Measurements from ENCODE around the gene FAM131B.

FAM131B gene

GRCh38 chr7:143320620-143321019 is 41.9 kb downstream of the FAM131B start:
- H3K27me3 Mint-ChIP-seq: peaks cover 0 to 5% of the 10 kb centered on the region in 2 donors

DNA sequence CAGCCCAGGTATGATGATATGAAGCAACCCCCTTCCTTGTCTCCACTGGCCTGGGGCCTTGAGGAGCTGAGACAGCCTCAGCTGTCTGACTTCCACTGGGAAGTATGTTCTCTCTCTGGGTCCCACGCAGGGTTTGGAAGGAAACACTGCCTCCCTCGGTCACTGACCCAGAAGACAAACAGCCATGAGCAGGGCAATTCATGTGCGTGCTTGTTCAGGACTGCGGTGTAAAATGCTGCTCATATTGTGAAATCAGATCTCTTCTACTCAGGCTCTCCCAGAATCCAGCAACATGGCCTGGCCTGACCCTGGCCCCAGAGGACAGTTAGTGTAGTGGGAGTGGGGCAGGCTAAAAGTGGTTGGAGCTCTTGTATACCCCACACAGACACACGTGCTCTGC is 43.9 kb downstream of the FAM131B start:
- no peak for ATAC-seq (replicated peaks)

More at GRCh38 chr7:143320620-143321019, 41.9 kb downstream of the FAM131B start:
- ATAC-seq (replicated peaks): no peak
- Mint-ChIP-seq H3K36me3 (no peaks in the 10 kb centered on the region), H3K4me1 (peaks cover 0 to 5% of the 10 kb centered on the region in 2 donors), H3K4me3 (no peak overlapping the region), H3K9me3 (no peaks in the 10 kb centered on the region), H3K27ac (no peak overlapping the region)
- DNase-seq: no peak

DNA sequence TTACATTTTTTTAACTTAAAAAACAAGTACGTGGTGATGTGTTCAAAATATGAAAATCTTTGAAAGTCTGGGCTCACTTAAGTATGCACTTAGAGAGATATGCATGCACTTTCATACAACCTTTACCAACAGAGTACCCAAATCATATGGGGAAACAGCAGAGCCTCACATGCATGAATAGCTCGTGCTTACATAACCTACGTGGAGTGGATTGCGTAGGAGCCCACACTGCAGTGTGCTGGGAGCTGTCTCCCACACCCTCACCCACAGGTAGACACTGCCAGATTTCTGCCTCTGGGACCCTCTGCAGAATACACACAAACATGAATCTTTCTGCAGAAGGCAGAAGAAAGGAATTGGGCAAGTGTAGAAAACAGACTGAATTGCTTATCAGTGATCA is 46.0 kb downstream of the FAM131B start:
- DNase-seq (no peak), ATAC-seq (replicated peaks) (no peak)
- Mint-ChIP-seq H3K27me3 (peaks cover 0 to 5% of the 10 kb centered on the region in 2 donors), H3K9me3 (no peaks in the 10 kb centered on the region), H3K4me3 (no peak overlapping the region), H3K4me1 (peaks cover 2 to 12% of the 10 kb centered on the region in 2 donors), H3K36me3 (no peaks in the 10 kb centered on the region), H3K27ac (no peak overlapping the region)

More for the DNA sequence above, 43.9 kb downstream of the FAM131B start:
- Mint-ChIP-seq H3K27me3 (peaks cover 0 to 5% of the 10 kb centered on the region in 2 donors), H3K9me3 (no peaks in the 10 kb centered on the region), H3K27ac (no peak overlapping the region), H3K4me1 (peaks cover 2 to 12% of the 10 kb centered on the region in 2 donors), H3K36me3 (no peaks in the 10 kb centered on the region), H3K4me3 (no peak overlapping the region)
- DNase-seq: no peak

- Mint-ChIP-seq H3K27ac (no peak within 1 kb of the TSS), H3K9me3 (no peaks in the 10 kb centered on the region), H3K4me3 (no peak within 1 kb of the TSS), H3K27me3 (peaks cover 0 to 5% of the 10 kb centered on the region in 2 donors), H3K36me3 (peaks cover 0 to 2% of the 10 kb centered on the region in 2 donors), H3K4me1 (peaks cover 2 to 17% of the 10 kb centered on the region in 2 donors)
- DNase-seq (no peak), ATAC-seq (replicated peaks) (no peak)
Observed at GRCh38 chr7:143315776-143316175, 46.7 kb downstream of the FAM131B start, which contains the start of gene CLCN1. Gene CLCN1 (plus strand): TSS chr7:143316111. CDS start chr7:143316213, 102 bp downstream.

- Mint-ChIP-seq H3K36me3 (peaks cover 15 to 18% of the 10 kb centered on the region in 2 donors), H3K27me3 (peaks cover 0 to 4% of the 10 kb centered on the region in 2 donors), H3K4me1 (peaks cover 9 to 25% of the 10 kb centered on the region in 2 donors), H3K4me3 (no peak overlapping the region), H3K9me3 (peaks cover 0 to 1% of the 10 kb centered on the region in 2 donors), H3K27ac (no peak overlapping the region)
- ATAC-seq (replicated peaks): peak; percentile 19 to 20
- no peak for DNase-seq
Observed at GRCh38 chr7:143314127-143314526, 48.4 kb downstream of the FAM131B start.

GRCh38 chr7:143308632-143309031 is 53.9 kb downstream of the FAM131B start:
- peaks cover 0 to 1% of the 10 kb centered on the region in 2 donors for H3K9me3 Mint-ChIP-seq
- peaks cover 56% of the 10 kb centered on the region in 2 donors for H3K36me3 Mint-ChIP-seq
- DNase-seq (no peak), ATAC-seq (replicated peaks) (no peak)
- H3K27me3 Mint-ChIP-seq: no peaks in the 10 kb centered on the region
- no peak overlapping the region for H3K4me3 Mint-ChIP-seq
- H3K27ac Mint-ChIP-seq: no peak overlapping the region
- peaks cover 18 to 37% of the 10 kb centered on the region in 2 donors for H3K4me1 Mint-ChIP-seq

DNA sequence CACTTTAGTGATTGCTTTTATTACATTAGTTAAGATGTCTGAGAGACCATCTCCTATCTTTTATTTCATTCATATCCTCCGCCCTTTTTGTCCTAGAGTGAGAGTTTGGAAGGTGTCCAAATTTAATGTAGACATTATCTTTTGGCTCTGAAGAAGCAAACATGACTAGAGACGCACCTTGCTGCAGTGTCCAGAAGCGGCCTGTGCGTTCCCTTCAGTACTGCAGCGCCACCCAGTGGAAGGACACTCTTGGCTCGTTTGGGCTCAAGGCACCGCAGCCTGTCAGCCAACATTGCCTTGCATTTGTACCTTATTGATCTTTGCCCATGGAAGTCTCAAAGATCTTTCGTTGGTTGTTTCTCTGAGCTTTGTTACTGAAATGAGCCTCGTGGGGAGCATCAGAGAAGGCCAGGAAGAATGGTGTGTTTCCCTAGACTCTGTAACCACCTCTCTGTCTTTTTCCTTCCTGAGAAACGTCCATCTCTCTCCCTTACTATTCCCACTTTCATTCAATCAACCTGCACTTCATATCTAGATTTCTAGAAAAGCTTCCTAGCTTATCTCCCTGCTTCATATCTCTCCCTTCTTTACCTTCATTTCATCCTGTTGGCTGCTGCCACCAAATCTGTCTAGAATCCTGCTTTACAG is 57.0 kb downstream of the FAM131B start:
- H3K9me3 Mint-ChIP-seq: peaks cover 0 to 1% of the 10 kb centered on the region in 2 donors
- peaks cover 71 to 78% of the 10 kb centered on the region in 2 donors for H3K36me3 Mint-ChIP-seq
- ATAC-seq (replicated peaks) (peak; percentile 69 to 84), DNase-seq (no peak)
- H3K27me3 Mint-ChIP-seq: no peaks in the 10 kb centered on the region
- H3K4me3 Mint-ChIP-seq: no peak overlapping the region
- peaks cover 18 to 41% of the 10 kb centered on the region in 2 donors for H3K4me1 Mint-ChIP-seq
- H3K27ac Mint-ChIP-seq: peak overlapping the region; percentile 22

- Mint-ChIP-seq H3K4me3 (no peak overlapping the region), H3K9me3 (no peaks in the 10 kb centered on the region), H3K27ac (no peak overlapping the region), H3K4me1 (peaks cover 17 to 40% of the 10 kb centered on the region in 2 donors), H3K27me3 (no peaks in the 10 kb centered on the region), H3K36me3 (peaks cover 70 to 78% of the 10 kb centered on the region in 2 donors)
- ATAC-seq (replicated peaks) (no peak), DNase-seq (no peak)
Observed at GRCh38 chr7:143304938-143305337, 57.6 kb downstream of the FAM131B start.

- H3K9me3 Mint-ChIP-seq: no peaks in the 10 kb centered on the region
- DNase-seq: no peak
- peaks cover 17 to 39% of the 10 kb centered on the region in 2 donors for H3K4me1 Mint-ChIP-seq
- no peak overlapping the region for H3K4me3 Mint-ChIP-seq
- no peak for ATAC-seq (replicated peaks)
- no peaks in the 10 kb centered on the region for H3K27me3 Mint-ChIP-seq
- peaks cover 67 to 77% of the 10 kb centered on the region in 2 donors for H3K36me3 Mint-ChIP-seq
- H3K27ac Mint-ChIP-seq: no peak overlapping the region
Observed at GRCh38 chr7:143303733-143304132, 58.8 kb downstream of the FAM131B start.
